ENCODE results near the gene TNNT1.

The TNNT1 gene

DNA sequence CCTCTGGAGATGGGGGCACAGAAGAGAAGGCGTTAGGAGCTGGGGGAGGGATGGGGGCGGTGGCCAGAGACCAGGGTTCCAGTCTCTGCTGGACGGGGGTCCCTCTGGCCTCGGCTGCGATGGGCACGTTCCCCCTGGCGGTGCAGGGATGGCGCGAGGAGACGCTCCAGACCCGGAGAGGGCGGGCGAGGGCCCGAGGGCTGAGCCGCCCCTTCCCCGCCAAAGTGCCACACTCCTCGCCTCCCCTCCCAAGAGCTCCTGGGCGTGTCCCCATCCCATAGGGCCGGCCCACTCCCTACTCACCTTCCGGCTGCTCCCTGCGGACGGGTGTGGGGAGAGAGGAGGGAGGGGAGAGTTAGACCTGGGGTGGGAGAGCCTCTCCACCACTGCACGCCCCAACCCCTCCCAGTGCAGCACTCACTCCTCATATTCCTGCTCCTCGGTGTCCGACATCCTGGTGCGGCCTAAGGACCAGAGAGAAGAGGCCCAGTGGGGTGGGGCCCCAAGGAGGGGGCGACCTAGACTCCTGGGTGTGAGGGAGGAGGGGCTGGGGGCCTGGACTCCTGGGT, 2.2 kb downstream of the TNNT1 start:
- TF ChIP-seq, protein P1, sequence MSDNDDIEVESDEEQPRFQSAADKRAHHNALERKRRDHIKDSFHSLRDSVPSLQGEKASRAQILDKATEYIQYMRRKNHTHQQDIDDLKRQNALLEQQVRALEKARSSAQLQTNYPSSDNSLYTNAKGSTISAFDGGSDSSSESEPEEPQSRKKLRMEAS (IDR thresholded peaks at IDR 0.05; ENCODE audit: low read depth, low read length): no peak
- TF ChIP-seq MYC (IDR thresholded peaks at IDR 0.05; ENCODE audit: low read depth, low read length) (no peak), POLR2A (IDR thresholded peaks at IDR 0.05; ENCODE audit: extremely low read depth, insufficient read length) (no peak)
- TF ChIP-seq, protein P2, sequence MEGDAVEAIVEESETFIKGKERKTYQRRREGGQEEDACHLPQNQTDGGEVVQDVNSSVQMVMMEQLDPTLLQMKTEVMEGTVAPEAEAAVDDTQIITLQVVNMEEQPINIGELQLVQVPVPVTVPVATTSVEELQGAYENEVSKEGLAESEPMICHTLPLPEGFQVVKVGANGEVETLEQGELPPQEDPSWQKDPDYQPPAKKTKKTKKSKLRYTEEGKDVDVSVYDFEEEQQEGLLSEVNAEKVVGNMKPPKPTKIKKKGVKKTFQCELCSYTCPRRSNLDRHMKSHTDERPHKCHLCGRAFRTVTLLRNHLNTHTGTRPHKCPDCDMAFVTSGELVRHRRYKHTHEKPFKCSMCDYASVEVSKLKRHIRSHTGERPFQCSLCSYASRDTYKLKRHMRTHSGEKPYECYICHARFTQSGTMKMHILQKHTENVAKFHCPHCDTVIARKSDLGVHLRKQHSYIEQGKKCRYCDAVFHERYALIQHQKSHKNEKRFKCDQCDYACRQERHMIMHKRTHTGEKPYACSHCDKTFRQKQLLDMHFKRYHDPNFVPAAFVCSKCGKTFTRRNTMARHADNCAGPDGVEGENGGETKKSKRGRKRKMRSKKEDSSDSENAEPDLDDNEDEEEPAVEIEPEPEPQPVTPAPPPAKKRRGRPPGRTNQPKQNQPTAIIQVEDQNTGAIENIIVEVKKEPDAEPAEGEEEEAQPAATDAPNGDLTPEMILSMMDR (IDR thresholded peaks at IDR 0.05; ENCODE audit: low read depth, low read length): no peak
- H3K4me3 ChIP-seq (ENCODE audit: low read depth, low read length): no peak overlapping the region
- peak; percentile 24 for DNase-seq (ENCODE audit: low read depth)

DNA sequence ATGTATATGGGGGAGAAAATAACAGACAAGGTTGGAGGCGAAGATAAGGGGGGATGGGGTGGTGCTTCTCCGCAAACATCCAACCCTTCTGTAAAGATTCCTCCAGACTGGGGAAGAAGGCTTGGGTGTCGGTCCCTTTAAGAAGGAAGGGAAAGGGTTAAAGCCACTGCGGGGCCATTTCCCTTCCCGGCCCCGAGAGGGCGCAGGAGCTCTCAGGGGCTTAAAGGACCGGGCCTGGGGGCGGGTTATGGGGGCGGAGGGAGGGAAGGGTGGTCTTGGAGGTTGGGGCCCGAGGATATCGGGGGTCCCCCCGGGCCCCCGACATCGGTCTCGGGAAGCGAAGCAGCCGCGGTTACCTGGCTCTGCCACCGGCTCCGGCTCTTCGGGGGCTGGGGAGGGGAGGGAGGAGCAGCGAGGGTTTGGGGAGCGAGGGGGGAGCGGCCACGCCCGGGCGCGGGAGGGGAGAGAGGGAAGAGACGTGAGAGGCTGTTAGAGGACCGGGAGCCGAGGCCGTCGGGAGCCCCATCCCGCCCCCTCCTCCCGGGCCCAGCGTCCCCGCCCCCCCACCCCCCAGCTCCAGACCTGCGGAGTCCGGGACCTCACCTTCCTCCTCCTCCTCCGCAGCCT, 2.8 kb downstream of the TNNT1 start:
- DNase-seq (ENCODE audit: low read depth): peak; percentile 43
- no peak overlapping the region for H3K4me3 ChIP-seq (ENCODE audit: low read depth, low read length)
- TF ChIP-seq, protein P1 (IDR thresholded peaks at IDR 0.05; ENCODE audit: low read depth, low read length): no peak
- TF ChIP-seq, protein P2 (IDR thresholded peaks at IDR 0.05; ENCODE audit: low read depth, low read length): peak; percentile 49

DNA sequence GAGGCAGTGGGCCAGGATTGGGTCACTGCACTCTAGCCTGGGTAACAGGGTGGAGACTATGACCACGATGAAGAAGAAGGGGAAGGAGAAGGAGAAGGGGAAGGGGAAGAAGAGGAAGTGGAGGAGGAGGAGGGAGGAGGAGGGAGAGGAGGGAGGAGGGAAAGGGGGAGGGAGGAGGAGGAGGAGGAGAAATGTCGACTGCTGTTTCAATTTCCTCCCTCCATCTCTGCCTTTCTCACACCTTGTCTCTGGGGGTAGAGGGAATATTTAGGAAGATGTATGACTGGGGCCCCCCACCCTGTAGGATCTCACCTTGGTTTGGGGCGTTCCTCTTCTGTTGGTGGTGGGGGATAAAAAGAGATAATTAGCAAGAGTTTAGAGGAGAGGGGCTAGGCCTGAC, 3.8 kb downstream of the TNNT1 start:
- peak; percentile 36 for DNase-seq (ENCODE audit: low read depth)
- H3K4me3 ChIP-seq (ENCODE audit: low read depth, low read length): no peak overlapping the region
- TF ChIP-seq, protein P2 (IDR thresholded peaks at IDR 0.05; ENCODE audit: low read depth, low read length): no peak
- TF ChIP-seq MYC (IDR thresholded peaks at IDR 0.05; ENCODE audit: low read depth, low read length) (no peak), POLR2A (IDR thresholded peaks at IDR 0.05; ENCODE audit: extremely low read depth, insufficient read length) (no peak)
- TF ChIP-seq, protein P1 (IDR thresholded peaks at IDR 0.05; ENCODE audit: low read depth, low read length): no peak

DNA sequence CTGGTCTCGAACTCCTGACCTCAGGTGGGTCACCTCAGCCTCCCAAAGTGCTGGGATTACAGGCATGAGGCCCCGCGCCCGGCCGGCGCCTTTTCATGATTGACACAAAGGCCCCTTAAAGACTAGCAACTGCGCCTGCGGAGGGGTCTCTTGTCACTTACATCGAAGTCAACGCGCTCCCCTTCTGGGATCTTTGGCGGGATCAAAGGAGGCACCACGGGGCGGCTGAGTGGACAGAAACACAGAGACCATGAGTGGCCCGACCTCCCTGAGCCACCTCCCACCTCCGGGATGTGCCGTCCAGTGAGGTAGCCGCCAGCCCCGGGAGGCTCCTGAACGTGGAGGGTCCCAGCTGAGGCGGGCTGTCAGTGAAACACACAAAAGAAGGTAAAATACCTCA, 7.3 kb downstream of the TNNT1 start:
- no peak overlapping the region for H3K4me3 ChIP-seq (ENCODE audit: low read depth, low read length)
- TF ChIP-seq MYC (IDR thresholded peaks at IDR 0.05; ENCODE audit: low read depth, low read length) (no peak), POLR2A (IDR thresholded peaks at IDR 0.05; ENCODE audit: extremely low read depth, insufficient read length) (no peak)
- TF ChIP-seq, protein P1 (IDR thresholded peaks at IDR 0.05; ENCODE audit: low read depth, low read length): no peak
- TF ChIP-seq, protein P2 (IDR thresholded peaks at IDR 0.05; ENCODE audit: low read depth, low read length): no peak
- no peak for DNase-seq (ENCODE audit: low read depth)

DNA sequence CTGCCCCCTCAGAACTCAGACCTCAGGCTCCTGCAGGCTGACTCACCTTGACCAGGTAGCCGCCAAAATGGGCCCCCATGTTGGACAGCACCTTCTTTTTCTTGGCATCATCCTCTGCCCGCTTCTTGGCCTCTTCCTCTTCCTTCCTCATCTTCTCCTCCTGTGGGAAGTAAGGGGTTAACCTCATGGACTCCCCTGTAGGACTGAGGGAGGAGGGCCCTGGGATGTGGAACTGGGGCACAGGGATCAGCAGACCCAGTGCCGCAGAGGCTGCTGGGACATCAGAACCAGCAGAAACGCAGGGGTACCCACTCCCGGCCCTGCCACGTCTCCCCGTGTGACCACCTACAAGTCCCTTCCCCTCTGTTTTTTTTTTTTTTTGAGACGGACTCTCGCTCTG, 11.1 kb downstream of the TNNT1 start:
- H3K4me3 ChIP-seq (ENCODE audit: low read depth, low read length): no peak overlapping the region
- no peak for DNase-seq (ENCODE audit: low read depth)
- TF ChIP-seq MYC (IDR thresholded peaks at IDR 0.05; ENCODE audit: low read depth, low read length): no peak
- TF ChIP-seq, protein P1 (IDR thresholded peaks at IDR 0.05; ENCODE audit: low read depth, low read length): no peak
- TF ChIP-seq, protein P2 (IDR thresholded peaks at IDR 0.05; ENCODE audit: low read depth, low read length): no peak
- no peak for TF ChIP-seq POLR2A (IDR thresholded peaks at IDR 0.05; ENCODE audit: extremely low read depth, insufficient read length)

Measured in NB4 (cell line).